RWPE2 (cell line): ENCODE data around the gene HTR2A.

Experiments
- ATAC-seq: fragments of 200-7000 bp; cut with Tn5 transposase; 3 replicates; pipeline ENCODE4 v1.9.1; 2021; ENCODE audit warnings: low read depth
- DNase-seq: peaks from one replicate; pipeline ENCODE4 v3.0.0-alpha.2; 2020; ENCODE audit warnings: low spot score
- H3K27ac ChIP-seq: fragments of 450-650 bp; 2 replicates; pipeline ENCODE4 v1.5.1; 2017; ENCODE audit warnings: mild to moderate bottlenecking; ENCODE audit not compliant: poor library complexity, severe bottlenecking
- H3K27me3 ChIP-seq: fragments of 250-450 bp; sonication (Bioruptor Pico); 2 replicates; pipeline ENCODE4 v1.5.1; 2021; ENCODE audit warnings: mild to moderate bottlenecking, moderate library complexity; ENCODE audit not compliant: insufficient read depth, poor library complexity, severe bottlenecking
- H3K36me3 ChIP-seq: fragments of 250-450 bp; sonication (Bioruptor Pico); 2 replicates; pipeline ENCODE4 v1.5.1; 2020; ENCODE audit warnings: low read depth, mild to moderate bottlenecking, moderate library complexity
- H3K4me1 ChIP-seq: fragments of 250-450 bp; sonication (Bioruptor Pico); 2 replicates; pipeline ENCODE4 v1.5.1; 2021; ENCODE audit warnings: mild to moderate bottlenecking, moderate library complexity; ENCODE audit not compliant: insufficient read depth, poor library complexity, severe bottlenecking
- H3K4me3 ChIP-seq: fragments of 250-450 bp; sonication (Bioruptor Pico); 2 replicates; pipeline ENCODE4 v1.5.1; 2021; ENCODE audit warnings: mild to moderate bottlenecking, moderate library complexity; ENCODE audit not compliant: severe bottlenecking
- H3K9me3 ChIP-seq: fragments of 250-450 bp; sonication (Bioruptor Pico); 2 replicates; pipeline ENCODE4 v1.5.1; 2021; ENCODE audit warnings: mild to moderate bottlenecking, moderate library complexity; ENCODE audit not compliant: severe bottlenecking
- CTCF ChIP-seq: fragments of 450-650 bp; IDR thresholded peaks from one replicate; pipeline ENCODE4 v1.5.1; 2017; ENCODE audit warnings: mild to moderate bottlenecking, moderate library complexity; ENCODE audit not compliant: poor library complexity, severe bottlenecking

HTR2A gene

GRCh38 chr13:46896341-46897137, at the start of gene HTR2A:
HTR2A (minus strand) TSS chr13:46897053; CDS start chr13:46895906, 1,147 bp downstream.
- H3K4me3 ChIP-seq: peak within 1 kb of the TSS; percentile 5
- H3K27ac ChIP-seq: no peak within 1 kb of the TSS
- ATAC-seq (peak; percentile 58; the same call in 2 of the 3 replicates), DNase-seq (no peak)
- H3K4me1 ChIP-seq: no peaks in the 10 kb centered on the region
- TF ChIP-seq CTCF: no peak
- H3K9me3 ChIP-seq: no peaks in the 10 kb centered on the region
- H3K36me3 ChIP-seq: no peaks in the 10 kb centered on the region
- no peaks in the 10 kb centered on the region for H3K27me3 ChIP-seq

GRCh38 chr13:46936525-46936924, 39.7 kb upstream of the HTR2A start:
- no peaks in the 10 kb centered on the region for H3K4me1 ChIP-seq
- no peak for ATAC-seq
- DNase-seq: no peak

GRCh38 chr13:46934749-46935148, 37.9 kb upstream of the HTR2A start:
- TF ChIP-seq CTCF: no peak
- no peaks in the 10 kb centered on the region for H3K9me3 ChIP-seq
- H3K27ac ChIP-seq: no peak overlapping the region
- no peaks in the 10 kb centered on the region for H3K4me1 ChIP-seq
- DNase-seq: no peak
- no peaks in the 10 kb centered on the region for H3K36me3 ChIP-seq
- ATAC-seq: no peak
- no peak overlapping the region for H3K4me3 ChIP-seq
- no peaks in the 10 kb centered on the region for H3K27me3 ChIP-seq

More at GRCh38 chr13:46936525-46936924, 39.7 kb upstream of the HTR2A start:
- H3K4me3 ChIP-seq: no peak overlapping the region
- no peaks in the 10 kb centered on the region for H3K9me3 ChIP-seq
- H3K36me3 ChIP-seq: no peaks in the 10 kb centered on the region
- no peaks in the 10 kb centered on the region for H3K27me3 ChIP-seq
- TF ChIP-seq CTCF: no peak
- H3K27ac ChIP-seq: no peak overlapping the region

- no peak for DNase-seq
These were observed 30.2 kb upstream of the HTR2A start for GRCh38 chr13:46926916-46927590.

More at GRCh38 chr13:46926916-46927590, 30.2 kb upstream of the HTR2A start:
- Histone ChIP-seq H3K4me3 (no peak overlapping the region), H3K4me1 (no peaks in the 10 kb centered on the region), H3K27ac (no peak overlapping the region), H3K36me3 (no peaks in the 10 kb centered on the region), H3K9me3 (no peaks in the 10 kb centered on the region), H3K27me3 (no peaks in the 10 kb centered on the region)
- no peak for TF ChIP-seq CTCF
- no peak for ATAC-seq
